ENCODE measurements around the gene DEK.
"Not testable (repeated sequence)": the region's sequence is repeated elsewhere in the genome, so short reads cannot be mapped to it uniquely, and the experiment has no call there.

The DEK gene

DNA sequence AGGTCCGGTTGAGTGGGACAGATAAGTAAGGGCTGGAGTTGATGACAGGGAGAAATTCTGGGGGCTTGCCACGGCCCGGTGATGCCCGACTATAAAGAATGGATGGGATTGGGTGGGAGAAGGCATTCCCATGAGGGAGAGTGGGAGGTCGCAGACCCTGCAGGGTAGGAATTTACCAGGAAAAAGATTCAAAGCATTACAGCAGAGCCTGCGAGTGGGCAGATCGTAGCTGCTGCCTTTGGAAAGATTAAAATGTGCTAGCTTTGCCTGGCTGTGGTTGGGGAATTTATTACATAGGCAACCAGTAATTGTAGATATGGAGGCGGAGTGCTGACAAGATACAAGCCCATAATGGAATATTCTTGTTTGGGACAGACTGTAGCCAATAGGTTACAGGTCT is 59.6 kb downstream of the DEK start:
- DNase-seq (ENCODE audit: low read depth in 2 of 2), result no peak

DNA sequence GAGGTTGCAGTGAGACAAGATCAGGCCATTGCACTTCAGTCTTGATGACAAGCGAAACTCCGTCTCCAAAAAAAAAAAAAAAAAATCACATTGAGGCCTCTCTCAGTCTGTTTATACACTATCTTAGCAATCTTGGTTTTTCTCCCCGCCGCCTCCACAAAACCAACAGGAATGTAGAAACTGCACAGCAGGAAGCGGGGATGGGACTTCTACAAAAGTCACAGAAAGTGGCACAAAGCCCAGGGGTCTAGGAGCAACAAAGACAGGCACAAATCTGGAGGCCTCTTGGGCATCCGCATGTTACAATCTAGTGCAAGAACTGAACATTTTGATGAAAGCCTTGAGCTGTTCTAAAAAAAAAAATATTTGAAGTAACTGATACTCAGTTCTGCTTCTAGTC is 60.5 kb downstream of the DEK start:
- no peak for DNase-seq (ENCODE audit: low read depth in 2 of 2)

DNA sequence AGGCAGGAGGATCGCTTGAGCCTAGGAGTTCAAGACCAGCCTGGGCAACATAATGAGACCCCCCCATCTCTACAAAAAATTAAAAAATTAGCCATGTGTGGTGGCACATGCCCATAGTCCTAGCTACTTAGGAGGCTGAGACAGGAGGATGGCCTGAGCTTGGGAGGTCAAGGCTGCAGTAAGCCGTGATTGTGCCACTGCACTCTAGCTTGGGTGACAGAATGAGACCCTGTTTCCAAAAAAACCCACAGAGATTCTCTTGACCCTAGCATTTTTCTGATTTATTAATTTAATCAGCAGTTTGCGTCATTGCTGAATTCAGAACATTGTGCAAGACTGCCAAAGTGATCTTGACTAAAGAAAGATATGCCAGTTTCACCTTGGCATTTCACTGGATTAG is 72.3 kb downstream of the DEK start:
- no peak for DNase-seq (ENCODE audit: low read depth in 2 of 2)

DNA sequence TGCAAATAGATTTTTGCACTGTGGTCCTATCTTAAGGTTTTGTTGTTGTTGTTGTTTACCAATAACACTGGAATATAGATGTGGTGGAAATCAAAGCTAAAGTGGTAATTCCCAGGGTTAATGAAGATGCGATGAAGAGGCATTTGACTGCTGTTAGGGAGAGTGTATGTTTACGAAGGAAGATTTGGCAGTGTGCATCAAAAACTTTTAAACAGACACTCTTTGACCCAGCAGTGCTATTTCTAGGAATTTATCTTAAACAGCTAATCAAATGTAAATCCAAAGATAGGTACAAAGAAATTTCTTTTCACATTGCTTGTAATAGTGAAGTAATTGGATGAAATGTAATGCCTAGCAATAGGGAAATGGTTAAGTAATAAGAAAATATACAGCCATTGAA is 75.1 kb downstream of the DEK start:
- no peak for DNase-seq (ENCODE audit: low read depth in 2 of 2)

DNA sequence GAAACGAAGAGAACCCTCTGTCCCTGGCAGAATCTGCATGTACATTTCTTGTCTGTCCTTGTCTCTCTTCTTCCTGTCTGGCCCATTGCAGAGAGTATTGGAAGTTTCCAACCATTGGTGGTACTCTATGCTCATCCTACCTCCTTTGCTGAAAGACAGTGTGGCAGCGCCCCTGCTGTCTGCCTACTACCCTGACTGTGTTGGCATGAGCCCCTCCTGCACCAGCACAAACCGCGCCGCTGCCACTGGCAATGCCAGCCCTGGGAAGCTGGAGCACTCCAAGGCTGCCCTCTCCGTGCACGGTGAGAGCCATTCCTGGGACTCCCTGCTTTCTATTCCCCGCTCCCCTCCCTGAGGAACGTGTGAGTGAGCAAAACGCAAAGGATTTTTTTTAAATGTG is 76.6 kb downstream of the DEK start:
- no peak for DNase-seq (ENCODE audit: low read depth in 2 of 2)

DNA sequence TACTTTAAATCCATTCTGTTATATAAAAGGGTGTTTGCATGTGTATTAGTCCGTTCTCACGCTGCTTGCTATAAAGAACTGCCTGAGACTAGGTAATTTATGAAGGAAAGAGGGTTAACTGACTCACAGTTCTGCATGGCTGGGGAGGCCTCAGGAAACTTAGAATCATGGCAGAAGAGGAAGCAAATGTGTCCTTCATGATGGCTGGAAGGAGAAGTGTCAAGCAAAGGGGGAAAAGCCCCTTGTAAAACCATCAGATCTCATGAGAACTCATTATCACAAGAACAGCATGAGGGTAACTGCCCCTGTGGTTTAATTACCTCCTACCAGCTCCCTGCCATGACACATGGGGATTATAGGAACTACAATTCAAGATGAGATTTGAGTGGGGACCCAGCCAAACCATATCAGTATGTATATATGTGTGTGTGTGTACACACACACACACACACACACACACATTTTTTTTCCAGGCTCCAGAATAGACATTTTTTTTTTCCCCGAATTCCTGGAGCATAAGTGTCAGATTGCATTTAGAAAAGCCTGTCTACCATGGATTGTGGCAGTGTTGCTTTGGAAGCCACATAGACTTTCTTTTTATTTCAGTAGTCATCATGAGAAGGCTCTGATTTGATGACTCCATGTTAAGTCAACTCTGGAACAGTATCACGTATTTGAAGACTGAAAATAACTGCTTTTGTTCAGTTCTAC is 77.6 kb downstream of the DEK start:
- no peak for DNase-seq (ENCODE audit: low read depth in 2 of 2)

DNA sequence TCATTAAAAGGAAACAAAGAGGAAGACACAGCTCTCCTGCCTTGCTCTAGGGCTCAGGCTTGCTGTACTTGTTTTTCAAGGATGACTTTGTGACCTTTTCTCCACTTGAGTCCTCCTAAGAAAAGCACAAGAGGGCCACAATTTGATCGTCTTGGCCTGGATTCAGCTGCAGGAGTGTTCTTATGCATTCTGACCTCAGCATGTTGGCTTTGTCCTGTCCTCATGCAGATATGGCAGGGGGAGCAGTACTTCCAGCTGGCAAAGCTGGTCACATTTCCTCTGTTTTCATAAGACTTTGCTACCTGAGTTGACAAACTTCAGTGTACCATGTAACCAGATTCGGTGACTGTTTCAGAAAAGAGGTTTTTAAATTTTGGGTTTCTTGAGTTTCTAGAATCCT is 78.3 kb downstream of the DEK start:
- no peak for DNase-seq (ENCODE audit: low read depth in 2 of 2)

DNA sequence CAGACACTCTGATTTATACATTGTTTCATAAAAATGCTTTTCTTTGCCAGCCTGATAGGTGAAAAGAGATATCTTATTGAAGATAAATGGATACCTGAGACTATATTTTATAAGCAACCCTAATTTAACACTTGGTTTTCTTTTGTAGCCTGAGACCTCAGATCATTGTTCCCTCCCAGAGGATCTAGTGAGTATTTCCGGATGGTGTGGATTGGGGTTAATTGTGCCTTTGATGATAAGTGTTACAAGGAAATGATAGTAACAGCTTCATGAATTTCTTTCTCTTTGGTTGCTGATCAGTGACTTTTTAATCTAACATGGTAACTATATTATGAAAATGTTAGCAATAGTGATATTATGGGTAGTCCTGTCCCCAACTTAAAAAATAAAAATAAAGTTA is 78.7 kb downstream of the DEK start:
- no peak for DNase-seq (ENCODE audit: low read depth in 2 of 2)

DNA sequence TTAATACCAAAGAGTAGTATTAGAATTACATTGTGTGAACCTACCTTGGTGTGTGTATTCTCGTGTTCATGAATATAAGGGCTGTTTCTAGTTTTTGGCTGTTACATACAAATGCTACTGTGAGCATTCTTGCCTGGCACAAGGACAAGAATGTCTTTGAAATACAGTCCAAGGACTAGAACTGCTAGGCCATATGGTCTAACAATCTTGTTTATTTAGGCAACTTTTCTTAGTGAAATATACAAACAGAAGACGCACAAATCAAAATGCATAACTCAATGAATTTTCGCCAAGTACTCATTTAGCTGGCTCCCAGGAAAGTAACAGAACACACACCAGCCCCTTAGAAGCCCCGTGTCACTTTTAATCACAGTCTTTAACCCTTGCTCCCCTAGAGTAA is 80.6 kb downstream of the DEK start:
- DNase-seq (ENCODE audit: low read depth in 2 of 2), result no peak

DNA sequence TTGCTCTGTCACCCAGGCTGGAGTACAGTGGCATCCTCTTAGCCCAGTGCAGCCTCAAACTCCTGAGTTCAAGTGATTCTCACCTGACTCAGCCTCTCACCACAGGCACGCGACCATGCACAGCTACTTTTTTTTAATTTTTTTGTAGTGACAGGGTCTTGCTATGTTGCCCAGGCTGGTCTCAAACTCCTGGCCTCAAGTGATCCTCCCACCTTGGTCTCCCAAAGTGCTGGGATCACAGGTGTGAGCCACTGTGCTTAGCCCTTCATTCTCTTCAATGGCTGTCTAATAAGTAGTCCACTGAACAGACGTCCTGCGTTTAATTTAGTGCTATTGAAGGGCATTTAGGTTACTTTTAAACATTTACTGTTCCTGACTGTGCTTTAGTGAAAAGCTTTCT is 81.8 kb downstream of the DEK start:
- no peak for DNase-seq (ENCODE audit: low read depth in 2 of 2)

DNA sequence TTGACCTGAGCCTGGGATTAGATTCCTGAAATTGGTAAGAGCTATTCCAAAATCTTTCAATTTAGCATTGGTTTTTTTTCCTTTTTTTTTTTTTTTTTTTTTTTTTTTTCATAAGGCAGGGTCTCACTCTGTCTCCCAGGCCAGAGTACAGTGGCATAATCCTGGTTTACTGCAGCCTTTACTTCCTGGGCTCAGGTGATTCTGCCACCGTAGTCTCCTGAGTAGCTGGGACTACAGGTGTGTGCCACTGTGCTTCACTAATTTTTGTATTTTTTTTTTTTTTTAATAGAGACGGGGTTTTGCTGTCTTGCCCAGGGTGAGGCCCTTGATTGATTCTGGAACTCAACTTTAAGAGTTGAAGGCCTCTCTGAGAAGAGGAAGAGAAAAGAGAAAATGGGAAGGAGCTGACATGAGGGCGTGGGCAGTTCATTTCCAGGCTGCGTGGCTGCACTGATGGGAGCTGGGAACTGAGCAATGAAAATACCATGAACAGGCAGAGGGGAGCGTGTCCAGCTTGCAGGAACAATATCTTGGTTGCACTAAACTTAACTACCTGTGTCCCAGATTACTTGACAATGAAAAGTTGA is 84.5 kb downstream of the DEK start:
- DNase-seq (ENCODE audit: low read depth in 2 of 2), result no peak

DNA sequence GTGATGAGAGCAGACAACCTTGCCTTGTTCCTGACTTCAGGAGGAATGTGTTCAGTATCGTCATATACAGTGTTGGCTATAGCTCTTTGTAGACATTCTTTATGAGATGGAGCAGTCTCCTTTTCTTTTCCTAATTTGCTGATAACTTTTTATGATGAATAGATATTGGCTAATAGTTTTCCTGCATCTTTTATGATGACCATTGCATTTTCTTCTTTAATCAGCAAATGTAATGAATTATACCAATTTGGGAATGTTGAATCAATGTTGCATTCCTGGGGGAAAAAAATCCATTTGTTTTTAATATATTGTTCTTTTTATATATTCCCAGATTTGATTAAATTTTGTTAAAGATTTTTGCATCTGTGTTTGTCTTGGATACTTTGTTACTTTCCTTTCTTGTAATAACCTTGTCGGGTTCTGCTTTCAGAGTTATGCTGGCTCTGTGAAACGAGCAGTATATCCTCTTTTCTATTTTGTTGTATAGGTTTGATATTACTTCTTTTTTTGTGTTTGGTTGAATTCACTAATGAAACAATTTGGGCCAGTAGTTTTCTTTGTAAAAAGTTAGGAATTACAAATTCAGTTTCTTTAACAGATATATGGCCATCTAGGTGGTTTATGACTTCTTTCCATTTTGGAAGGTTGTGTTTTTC is 85.2 kb downstream of the DEK start:
- no peak for DNase-seq (ENCODE audit: low read depth in 2 of 2)

DNA sequence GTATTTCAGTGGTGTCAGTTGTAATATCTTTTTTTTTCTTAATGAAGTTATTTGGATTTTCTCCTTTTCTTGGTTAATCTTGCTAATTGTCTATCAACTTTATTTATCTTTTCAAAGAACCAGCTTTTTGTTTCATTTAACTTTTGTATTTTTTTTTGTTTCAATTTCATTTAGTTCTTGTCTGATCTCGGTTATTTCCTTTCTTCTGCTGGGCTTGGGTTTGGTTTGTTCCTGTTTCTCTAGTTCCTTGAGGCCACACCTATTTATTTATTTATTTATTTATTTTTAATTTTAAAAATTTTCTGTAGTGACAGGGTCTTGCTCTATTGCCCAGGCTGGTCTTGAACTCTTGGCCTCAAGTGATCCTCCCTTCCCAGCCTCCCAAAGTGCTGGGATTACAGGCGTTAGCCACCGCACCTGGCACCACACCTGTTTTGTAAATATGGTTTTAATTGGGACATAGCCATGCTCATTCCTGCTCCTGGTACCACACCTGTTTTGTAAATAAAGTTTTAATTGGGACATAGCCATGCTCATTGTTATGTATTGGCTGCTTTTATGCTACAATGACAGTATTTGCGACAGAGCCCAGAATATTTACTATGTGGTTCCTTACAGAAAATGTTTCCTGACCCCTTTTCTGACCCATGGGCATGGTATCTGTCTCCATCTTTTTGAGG is 86.9 kb downstream of the DEK start:
- no peak for DNase-seq (ENCODE audit: low read depth in 2 of 2)

DNA sequence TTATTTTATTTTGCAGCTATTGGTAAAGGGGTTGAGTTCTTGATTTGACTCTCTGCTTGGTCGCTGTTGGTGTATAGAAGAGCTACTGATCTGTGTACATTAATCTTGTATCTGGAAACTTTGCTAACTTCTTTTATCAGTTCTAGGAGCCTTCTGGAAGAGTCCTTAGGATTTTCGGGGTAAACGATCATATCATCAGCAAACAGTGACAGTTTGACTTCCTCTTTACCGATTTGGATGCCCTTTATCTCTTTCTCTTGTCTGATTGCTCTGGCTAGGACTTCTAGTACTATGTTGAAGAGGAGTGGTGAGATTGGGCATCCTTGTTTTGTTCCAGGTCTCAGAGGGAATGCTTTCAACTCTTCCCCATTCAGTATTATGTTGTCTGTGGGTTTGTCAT is 88.1 kb downstream of the DEK start:
- DNase-seq (ENCODE audit: low read depth in 2 of 2), result not testable (repeated sequence)
